DND-41 (cell line): ENCODE data around the gene CNPPD1.

Experiments used
- EZH2 ChIP-seq: IDR thresholded peaks from 3 replicates; pipeline ENCODE4 v1.6.1; 2012; ENCODE audit warnings: borderline replicate concordance, low read depth, mild to moderate bottlenecking, moderate library complexity, low read length, inconsistent platforms; ENCODE audit not compliant: severe bottlenecking
- TF ChIP-seq, protein P1 (sequence below): IDR thresholded peaks from 2 replicates; pipeline ENCODE4 v1.5.1; 2012; ENCODE audit warnings: borderline replicate concordance, low read length, moderate library complexity, mild to moderate bottlenecking; ENCODE audit not compliant: poor library complexity, severe bottlenecking; ENCODE audit errors: extremely low read depth

DNA sequence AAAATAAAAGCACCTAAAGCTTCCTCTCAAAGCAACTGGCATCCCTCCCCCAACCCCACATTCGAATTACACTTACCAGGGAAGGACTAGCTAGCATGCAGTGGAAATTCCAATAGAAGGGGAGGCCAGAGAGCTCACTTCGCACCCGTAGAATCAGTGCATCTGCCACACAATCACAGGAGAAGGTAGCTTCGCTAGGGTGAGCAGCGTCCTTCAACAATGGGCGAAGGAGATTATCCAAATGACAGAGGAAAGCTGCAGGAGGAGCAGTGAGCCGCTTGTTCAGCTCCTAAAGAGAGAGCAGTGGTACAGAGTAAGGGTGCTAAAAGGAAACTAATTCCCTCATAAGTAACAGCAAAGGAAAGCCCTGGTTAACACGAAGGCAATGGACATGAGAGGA lies 19.3 kb downstream of the CNPPD1 start:
- TF ChIP-seq, protein P1, sequence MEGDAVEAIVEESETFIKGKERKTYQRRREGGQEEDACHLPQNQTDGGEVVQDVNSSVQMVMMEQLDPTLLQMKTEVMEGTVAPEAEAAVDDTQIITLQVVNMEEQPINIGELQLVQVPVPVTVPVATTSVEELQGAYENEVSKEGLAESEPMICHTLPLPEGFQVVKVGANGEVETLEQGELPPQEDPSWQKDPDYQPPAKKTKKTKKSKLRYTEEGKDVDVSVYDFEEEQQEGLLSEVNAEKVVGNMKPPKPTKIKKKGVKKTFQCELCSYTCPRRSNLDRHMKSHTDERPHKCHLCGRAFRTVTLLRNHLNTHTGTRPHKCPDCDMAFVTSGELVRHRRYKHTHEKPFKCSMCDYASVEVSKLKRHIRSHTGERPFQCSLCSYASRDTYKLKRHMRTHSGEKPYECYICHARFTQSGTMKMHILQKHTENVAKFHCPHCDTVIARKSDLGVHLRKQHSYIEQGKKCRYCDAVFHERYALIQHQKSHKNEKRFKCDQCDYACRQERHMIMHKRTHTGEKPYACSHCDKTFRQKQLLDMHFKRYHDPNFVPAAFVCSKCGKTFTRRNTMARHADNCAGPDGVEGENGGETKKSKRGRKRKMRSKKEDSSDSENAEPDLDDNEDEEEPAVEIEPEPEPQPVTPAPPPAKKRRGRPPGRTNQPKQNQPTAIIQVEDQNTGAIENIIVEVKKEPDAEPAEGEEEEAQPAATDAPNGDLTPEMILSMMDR: no peak
- TF ChIP-seq EZH2: no peak
